ENCODE measurements around the gene SORL1.

Gene SORL1

DNA sequence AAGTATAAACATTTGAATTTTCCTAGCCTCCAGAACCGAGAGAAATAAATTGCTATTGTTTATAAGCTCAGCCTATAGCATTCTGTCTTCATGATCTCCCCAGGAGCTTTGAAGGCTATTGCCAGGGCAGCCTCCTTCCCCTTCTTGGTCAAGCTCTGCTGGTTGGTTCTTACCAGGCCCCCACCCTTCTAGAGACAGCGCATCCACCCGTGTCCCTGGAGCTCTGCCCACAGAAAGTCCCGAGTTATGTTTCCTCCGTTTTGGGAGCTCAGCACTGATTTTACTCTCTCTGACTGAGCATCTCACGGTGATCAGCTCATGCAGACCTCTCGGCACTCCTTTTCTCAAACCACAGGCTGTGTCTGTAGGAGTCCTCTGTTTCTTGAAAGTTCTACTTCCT is 124.4 kb downstream of the SORL1 start:
- TF ChIP-seq, protein P1, sequence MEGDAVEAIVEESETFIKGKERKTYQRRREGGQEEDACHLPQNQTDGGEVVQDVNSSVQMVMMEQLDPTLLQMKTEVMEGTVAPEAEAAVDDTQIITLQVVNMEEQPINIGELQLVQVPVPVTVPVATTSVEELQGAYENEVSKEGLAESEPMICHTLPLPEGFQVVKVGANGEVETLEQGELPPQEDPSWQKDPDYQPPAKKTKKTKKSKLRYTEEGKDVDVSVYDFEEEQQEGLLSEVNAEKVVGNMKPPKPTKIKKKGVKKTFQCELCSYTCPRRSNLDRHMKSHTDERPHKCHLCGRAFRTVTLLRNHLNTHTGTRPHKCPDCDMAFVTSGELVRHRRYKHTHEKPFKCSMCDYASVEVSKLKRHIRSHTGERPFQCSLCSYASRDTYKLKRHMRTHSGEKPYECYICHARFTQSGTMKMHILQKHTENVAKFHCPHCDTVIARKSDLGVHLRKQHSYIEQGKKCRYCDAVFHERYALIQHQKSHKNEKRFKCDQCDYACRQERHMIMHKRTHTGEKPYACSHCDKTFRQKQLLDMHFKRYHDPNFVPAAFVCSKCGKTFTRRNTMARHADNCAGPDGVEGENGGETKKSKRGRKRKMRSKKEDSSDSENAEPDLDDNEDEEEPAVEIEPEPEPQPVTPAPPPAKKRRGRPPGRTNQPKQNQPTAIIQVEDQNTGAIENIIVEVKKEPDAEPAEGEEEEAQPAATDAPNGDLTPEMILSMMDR (IDR thresholded peaks at IDR 0.05; ENCODE audit: control insufficient read depth, insufficient read depth, low read depth, low read length, missing control alignments) = no peak
- no peak overlapping the region for H3K4me3 ChIP-seq (ENCODE audit: control insufficient read depth, low read depth, low read length)
- no peak for DNase-seq (ENCODE audit: low read depth)

DNA sequence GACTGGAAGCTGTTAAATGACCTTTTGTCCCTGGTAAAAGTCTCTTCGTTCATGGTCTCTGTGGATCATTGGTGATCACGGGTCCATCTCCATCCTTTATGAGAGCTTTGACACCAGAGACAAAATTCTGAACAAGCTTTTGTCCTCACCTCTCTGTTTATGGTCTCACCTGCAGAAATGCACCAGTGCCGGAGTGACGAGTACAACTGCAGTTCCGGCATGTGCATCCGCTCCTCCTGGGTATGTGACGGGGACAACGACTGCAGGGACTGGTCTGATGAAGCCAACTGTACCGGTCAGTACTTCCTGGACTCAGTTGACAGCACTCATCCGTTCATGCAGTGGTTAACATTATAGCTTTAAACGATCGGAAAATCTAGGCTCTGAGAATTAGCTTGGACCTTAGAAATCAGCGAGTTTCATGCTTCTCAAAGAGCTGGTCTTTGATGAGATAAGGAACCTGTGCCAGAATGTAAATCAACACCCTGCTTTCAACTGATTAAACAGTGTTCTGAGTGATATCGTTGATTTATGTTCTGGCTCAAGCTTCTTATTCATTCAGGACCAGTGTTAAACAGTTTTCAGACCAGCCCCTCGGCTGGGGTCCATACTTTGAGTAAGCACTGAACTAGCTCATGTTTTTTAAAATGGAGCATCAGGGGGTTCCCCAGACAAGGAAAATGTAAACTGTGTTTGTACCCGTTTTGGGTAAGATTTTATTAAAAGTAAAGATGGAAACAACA is 125.2 kb downstream of the SORL1 start:
- DNase-seq (ENCODE audit: low read depth) = no peak
- TF ChIP-seq, protein P1 (IDR thresholded peaks at IDR 0.05; ENCODE audit: control insufficient read depth, insufficient read depth, low read depth, low read length, missing control alignments) = no peak
- H3K4me3 ChIP-seq (ENCODE audit: control insufficient read depth, low read depth, low read length) = no peak overlapping the region

DNA sequence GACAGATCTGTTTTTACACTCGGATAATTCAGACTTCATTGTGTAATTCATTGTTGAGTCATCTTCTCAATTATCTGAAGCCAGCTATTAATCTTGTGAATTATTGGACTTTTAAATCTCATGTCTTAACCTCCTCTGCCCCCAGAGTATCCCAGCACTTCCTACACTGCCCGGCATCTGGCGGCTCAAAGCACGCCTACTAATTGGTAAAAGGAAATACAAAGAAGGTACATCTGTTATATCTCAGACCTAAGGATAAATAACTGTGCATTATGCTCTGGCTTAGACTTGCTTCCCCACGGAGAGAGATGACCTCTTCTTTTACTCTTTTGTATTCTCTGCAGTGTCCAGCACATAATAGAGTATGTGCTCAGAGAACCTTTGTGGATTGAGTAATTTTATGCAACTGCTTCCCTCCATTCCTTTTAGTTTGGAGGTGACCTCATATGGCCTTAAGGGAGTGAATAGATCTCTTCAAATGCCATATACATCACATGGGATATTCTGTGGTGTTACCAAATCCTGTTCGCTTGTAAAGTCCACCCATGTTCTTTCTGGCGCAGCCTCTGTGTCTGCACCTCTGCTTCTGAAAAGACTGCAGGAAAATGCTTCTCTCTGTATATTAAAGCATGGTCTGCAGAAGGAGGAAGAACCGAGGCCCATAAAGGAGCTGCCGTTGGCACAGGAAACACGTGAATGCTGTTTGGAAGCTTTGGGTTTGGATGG is 126.3 kb downstream of the SORL1 start:
- TF ChIP-seq, protein P1 (IDR thresholded peaks at IDR 0.05; ENCODE audit: control insufficient read depth, insufficient read depth, low read depth, low read length, missing control alignments) = no peak
- H3K4me3 ChIP-seq (ENCODE audit: control insufficient read depth, low read depth, low read length) = no peak overlapping the region
- DNase-seq (ENCODE audit: low read depth) = no peak

DNA sequence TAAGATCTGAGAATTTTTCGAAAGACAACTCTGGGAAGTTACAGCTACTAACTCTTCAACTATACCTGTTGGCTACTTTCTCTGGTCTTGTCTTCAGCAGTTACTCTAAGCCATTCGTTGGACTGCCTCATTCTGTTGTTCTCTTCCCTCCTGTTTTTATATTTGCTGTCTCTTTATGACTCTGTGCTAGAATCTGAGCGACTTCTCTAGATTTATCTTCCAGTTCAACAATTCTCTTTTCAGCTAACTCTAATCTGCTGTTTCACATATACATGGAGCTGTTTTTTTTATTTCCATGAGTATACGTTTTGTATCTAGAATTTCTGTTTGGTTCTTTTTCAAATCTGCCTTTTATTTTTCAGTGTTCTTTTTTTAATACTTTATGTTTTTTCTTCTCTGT is 128.0 kb downstream of the SORL1 start:
- no peak for DNase-seq (ENCODE audit: low read depth)
- no peak overlapping the region for H3K4me3 ChIP-seq (ENCODE audit: control insufficient read depth, low read depth, low read length)
- TF ChIP-seq, protein P1 (IDR thresholded peaks at IDR 0.05; ENCODE audit: control insufficient read depth, insufficient read depth, low read depth, low read length, missing control alignments) = no peak

DNA sequence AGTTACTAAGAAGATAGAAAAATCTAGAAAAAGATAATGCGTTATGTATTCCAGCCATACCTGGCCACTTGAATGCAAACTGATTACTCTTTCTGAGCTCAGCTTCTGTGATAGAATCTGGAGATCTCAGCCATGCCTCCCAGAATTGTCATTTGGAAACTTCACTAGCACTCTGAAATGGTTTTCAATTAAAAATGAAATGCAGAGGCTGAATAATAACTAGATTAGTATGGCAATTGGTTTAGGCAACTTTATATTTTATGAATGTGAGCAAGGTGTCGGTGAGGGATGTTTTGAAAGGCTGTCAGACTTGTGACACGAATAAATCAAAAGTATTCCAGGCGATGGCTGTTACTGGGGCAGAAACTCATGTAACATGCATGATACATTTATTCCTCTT is 129.5 kb downstream of the SORL1 start:
- no peak for DNase-seq (ENCODE audit: low read depth)
- TF ChIP-seq, protein P1 (IDR thresholded peaks at IDR 0.05; ENCODE audit: control insufficient read depth, insufficient read depth, low read depth, low read length, missing control alignments) = no peak
- no peak overlapping the region for H3K4me3 ChIP-seq (ENCODE audit: control insufficient read depth, low read depth, low read length)

DNA sequence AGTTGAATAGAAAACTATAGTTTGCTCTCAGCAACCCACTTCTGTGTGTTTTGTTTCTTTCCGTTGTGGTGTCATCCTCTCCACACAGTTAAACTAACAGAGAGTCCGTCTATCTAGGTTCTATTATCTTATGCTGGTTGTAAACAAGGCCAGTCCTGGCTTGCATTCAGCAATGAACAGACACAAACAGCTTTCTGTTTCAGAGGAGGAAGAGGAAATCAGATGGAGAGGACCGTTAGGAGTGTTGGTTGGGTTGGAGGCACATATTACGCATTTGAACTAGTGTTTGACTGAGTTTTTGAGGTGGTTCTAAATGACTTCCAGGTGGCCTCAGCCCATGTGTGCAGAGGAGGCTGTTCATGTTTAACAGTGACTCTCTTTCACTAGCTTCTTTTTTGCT is 130.2 kb downstream of the SORL1 start:
- no peak for DNase-seq (ENCODE audit: low read depth)

More for the DNA sequence above, 130.2 kb downstream of the SORL1 start:
- H3K4me3 ChIP-seq (ENCODE audit: control insufficient read depth, low read depth, low read length) = no peak overlapping the region
- TF ChIP-seq, protein P1 (IDR thresholded peaks at IDR 0.05; ENCODE audit: control insufficient read depth, insufficient read depth, low read depth, low read length, missing control alignments) = no peak
